Thyroid gland (tissue), 4 donors: ENCODE measurements around the gene SHANK3. TPM values are rescaled to one million over a fixed set of nuclear protein-coding genes. Genes with fewer than 3 reads are reported as not detected.

Source experiments
- DNase-seq, 2 donors: peaks; one replicate each; pipeline ENCODE4 v3.0.0-alpha.2; 2019
- H3K27ac ChIP-seq, 3 donors: fragments of 200-600 bp; sonication (generic); 1 replicate in 2 of 3; 2 replicates in 1 of 3; pipeline ENCODE4 v1.5.1; 2016 to 2019; ENCODE audit warnings: mild to moderate bottlenecking in 1 of 3, moderate library complexity in 1 of 3
- H3K27me3 ChIP-seq: fragments of 200-600 bp; sonication (generic); one replicate; pipeline ENCODE4 v1.5.1; 2019
- H3K36me3 ChIP-seq, 2 donors: fragments of 200-600 bp; sonication (generic); one replicate each; pipeline ENCODE4 v1.5.1; 2016 to 2019
- H3K4me1 ChIP-seq, 2 donors: fragments of 200-600 bp; sonication (generic); one replicate each; pipeline ENCODE4 v1.5.1; 2017 to 2019
- H3K4me3 ChIP-seq, 3 donors: fragments of 200-600 bp; sonication (generic); replicated peaks in 1 of 3; 1 replicate in 2 of 3; 2 replicates in 1 of 3; pipeline ENCODE4 v1.5.1; 2016; ENCODE audit warnings: mild to moderate bottlenecking in 1 of 3
- H3K9me3 ChIP-seq: fragments of 200-600 bp; sonication (generic); one replicate; pipeline ENCODE4 v1.5.1; 2017
- POLR2A ChIP-seq, 2 donors: fragments of 450-650 bp; IDR thresholded peaks; one replicate each; pipeline ENCODE4 v1.6.1; 2017; ENCODE audit warnings: antibody characterized with exemption in 2 of 2, mild to moderate bottlenecking in 2 of 2, moderate library complexity in 1 of 2
- WGBS, 2 donors: methylation state at CpG; one replicate each; pipeline ENCODE4 v1.1.5; 2017; 5-methylcytosine and 5-hydroxymethylcytosine counted together
- intact Hi-C: fragments of 100-400 bp; cut with DNase I; formaldehyde crosslinking; loops from one replicate; pipeline ENCODE4 v1.15.1; 2023
- total RNA-seq, 4 donors: library from RNA; depleted of rRNA; stranded (reverse); fragments of >200 nt; gene quantifications; one replicate each; pipeline ENCODE4 v1.2.3, GENCODE V29; 2016
- TF ChIP-seq, protein P1 (sequence below), 6 experiments: fragments of 200-600 bp in 3 of 6; fragments of 450-650 bp in 3 of 6; sonication (generic) in 3 of 6; IDR thresholded peaks; one replicate each; pipeline ENCODE4 v1.5.1; 2016 to 2019; ENCODE audit warnings: antibody characterized with exemption in 6 of 6, mild to moderate bottlenecking in 2 of 6, inconsistent platforms in 1 of 6, moderate library complexity in 1 of 6

SHANK3 gene
- total RNA-seq = 10 to 100 TPM; 11.5 to 23.0 (median 17.7) TPM

DNA sequence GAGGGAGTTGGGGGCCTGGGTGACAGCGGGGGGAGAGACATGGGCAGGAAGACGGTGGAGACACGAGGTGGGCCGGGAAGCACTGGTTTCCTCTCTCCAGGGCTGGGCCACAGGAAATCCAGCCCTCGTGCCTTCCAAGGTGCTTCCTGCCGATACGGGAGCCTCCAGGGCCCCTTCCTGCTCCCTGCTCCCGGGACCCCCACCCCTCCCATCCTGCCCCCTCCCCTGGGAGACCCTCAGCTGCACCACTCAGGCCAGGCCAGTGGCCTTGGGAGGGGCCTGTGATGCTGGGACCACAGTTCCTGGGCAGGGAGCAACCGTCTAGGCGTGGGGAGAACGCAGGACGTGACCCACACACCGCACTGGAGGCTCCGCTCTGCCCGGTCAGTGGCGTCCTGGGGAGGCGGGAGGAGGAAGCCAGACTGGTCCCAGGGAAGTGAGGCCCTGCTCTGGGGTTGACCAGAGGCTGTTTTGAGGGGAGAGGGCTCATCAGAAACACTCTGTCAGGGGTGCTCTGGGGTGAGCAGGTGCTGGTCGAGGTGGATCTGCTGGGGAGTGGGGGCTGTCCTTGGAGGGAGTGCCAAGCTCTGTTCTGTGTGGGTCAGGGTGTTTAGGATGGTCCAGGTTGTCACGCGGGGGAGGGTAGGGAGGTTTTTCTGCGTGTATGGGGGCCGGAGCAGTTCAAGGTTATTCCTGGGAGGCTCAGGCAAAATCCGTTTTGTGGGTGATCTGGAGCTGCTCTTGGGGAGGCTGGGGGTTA, at the start of gene SHANK3:
SHANK3 (plus strand) TSS at position 353 of the 760 bp plus-strand sequence.
- Histone ChIP-seq H3K27me3 (no peaks in the 10 kb centered on the region), H3K4me1 (peaks cover 8 to 25% of the 10 kb centered on the region in 2 donors), H3K4me3 (peak within 1 kb of the TSS in 2 of 3 donors; percentile 0 to 38), H3K9me3 (no peaks in the 10 kb centered on the region), H3K27ac (peak within 1 kb of the TSS; percentile 55 to 65 (median 56)), H3K36me3 (no peaks in the 10 kb centered on the region)
- peak; percentile 26 to 41 for DNase-seq
- peak in 1 of 2 donors; percentile 44 for TF ChIP-seq POLR2A (IDR thresholded peaks at IDR 0.05)
- TF ChIP-seq, protein P1, sequence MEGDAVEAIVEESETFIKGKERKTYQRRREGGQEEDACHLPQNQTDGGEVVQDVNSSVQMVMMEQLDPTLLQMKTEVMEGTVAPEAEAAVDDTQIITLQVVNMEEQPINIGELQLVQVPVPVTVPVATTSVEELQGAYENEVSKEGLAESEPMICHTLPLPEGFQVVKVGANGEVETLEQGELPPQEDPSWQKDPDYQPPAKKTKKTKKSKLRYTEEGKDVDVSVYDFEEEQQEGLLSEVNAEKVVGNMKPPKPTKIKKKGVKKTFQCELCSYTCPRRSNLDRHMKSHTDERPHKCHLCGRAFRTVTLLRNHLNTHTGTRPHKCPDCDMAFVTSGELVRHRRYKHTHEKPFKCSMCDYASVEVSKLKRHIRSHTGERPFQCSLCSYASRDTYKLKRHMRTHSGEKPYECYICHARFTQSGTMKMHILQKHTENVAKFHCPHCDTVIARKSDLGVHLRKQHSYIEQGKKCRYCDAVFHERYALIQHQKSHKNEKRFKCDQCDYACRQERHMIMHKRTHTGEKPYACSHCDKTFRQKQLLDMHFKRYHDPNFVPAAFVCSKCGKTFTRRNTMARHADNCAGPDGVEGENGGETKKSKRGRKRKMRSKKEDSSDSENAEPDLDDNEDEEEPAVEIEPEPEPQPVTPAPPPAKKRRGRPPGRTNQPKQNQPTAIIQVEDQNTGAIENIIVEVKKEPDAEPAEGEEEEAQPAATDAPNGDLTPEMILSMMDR (IDR thresholded peaks at IDR 0.05) = no peak
- intact Hi-C loops = no loop called here
- 58 to 69% methylated on average over 19 to 20 of the region's 23 CpGs for WGBS, 2 donors

DNA sequence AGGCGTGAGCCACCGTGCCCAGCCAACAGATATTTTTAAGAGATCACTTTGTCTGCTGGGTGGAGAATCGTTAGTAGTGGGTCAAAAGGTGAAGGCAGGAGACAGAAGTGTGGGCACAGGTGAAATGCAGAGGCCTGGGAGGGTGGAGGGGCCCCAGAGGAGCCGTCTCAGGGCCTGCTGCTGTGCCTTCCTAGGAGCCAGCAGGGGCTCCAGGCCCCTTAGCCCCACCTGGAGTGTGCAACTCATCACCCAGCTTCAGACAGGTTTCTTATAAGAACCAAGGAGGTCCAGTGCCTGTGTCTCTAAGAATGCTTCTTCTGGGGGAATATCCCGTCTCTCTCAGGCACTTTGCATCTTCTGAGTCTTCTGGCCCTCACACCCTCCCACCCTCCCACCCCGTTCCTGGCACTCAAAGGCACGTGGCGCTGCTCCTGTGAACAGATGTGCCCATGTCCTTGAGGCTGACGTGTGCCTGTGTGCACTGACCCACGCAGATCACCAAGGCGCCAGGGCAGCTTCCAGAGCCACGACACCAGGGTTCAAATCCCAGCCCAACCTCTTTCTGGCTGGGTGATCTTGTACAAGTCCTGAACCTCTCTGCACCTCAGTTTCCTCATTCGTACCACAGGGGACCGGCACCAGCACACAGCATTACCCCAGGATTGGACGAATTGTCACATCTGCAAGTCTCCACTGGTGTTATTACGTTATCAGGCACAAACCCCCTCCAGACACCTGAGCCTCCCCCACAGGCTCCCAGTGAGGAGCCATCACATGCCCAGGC, 48.1 kb upstream of the SHANK3 start:
- intact Hi-C loops = loop anchor here (5.0 kb wide), 1 partner anchor 53 kb away; no protein-coding TSS in a partner anchor
- WGBS, 2 donors = 86 to 89% methylated on average over 12 of the region's 16 CpGs

DNA sequence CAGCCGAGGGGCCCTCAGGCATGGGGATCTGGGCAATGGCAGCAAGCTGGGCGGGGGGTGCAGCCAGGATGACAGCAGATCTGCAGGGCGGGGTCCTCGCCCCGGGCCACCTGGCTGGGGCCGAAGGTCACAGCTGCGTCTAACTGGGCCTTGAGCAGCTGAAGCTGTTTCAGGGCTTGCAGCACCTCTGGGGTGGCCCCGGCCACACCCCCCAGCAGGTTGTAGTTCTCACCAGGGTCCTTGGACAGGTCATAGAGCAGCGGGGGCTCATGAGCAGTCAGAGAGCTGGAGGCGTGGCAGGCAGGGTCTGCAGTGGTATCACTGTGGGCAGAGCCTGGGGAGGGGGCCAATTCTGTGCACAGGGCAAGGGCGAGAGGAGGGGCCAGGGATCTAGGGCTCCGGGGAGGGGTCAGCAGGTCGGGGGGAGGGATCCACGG, 47.5 kb upstream of the SHANK3 start:
- Histone ChIP-seq H3K4me3 (no peak overlapping the region), H3K36me3 (no peaks in the 10 kb centered on the region), H3K27me3 (no peaks in the 10 kb centered on the region), H3K27ac (no peak overlapping the region), H3K9me3 (no peaks in the 10 kb centered on the region), H3K4me1 (peaks cover 13 to 40% of the 10 kb centered on the region in 2 donors)
- no peak for TF ChIP-seq POLR2A (IDR thresholded peaks at IDR 0.05)
- 90 to 91% methylated on average over 6 to 13 of the region's 14 CpGs for WGBS, 2 donors
- DNase-seq = no peak
- intact Hi-C loops = loop anchor here (5.0 kb wide), 1 partner anchor 52 kb away; no protein-coding TSS in a partner anchor

More for the DNA sequence above, 48.1 kb upstream of the SHANK3 start:
- Histone ChIP-seq H3K9me3 (no peaks in the 10 kb centered on the region), H3K27me3 (no peaks in the 10 kb centered on the region), H3K4me3 (no peak overlapping the region), H3K27ac (no peak overlapping the region), H3K36me3 (no peaks in the 10 kb centered on the region), H3K4me1 (peaks cover 14 to 42% of the 10 kb centered on the region in 2 donors)
- DNase-seq = no peak
- no peak for TF ChIP-seq POLR2A (IDR thresholded peaks at IDR 0.05)
- TF ChIP-seq, protein P1 (IDR thresholded peaks at IDR 0.05) = no peak

DNA sequence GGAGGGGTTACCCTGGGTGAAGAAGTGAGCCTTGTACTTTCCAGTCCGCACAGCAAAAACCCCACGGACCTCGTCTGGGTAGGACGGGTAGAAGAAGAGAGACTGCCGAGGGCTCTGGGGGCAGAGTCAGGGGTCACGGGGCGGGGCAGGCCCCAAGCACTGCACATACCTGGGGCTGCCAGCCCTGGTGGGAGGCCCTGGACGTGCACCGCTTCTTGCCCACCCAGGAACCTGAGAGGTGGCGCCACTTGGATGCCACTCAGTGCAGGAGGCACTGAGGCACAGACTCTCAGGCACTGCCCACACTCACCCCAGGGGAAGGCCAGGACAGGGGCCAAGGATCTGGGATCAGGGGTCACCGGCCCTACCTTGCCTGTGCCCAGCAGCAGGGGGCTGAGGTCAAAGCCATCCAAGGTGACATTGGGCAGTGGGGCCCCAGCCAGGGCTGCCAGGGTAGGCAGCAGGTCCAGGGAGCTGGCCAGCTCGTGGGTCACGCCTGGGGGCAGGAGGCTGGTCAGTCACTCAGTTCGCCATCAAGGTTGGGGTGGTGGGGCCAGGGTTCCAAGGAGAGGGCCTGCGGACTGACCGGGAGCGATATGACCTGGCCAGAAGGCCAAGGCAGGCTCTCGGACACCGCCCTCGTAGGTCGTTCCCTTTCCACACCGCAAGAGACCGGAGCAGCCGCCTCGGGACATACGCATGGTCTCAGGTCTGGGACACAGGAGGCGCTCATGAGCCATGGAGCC, 46.9 kb upstream of the SHANK3 start:
- no peak for DNase-seq
- WGBS, 2 donors = 86 to 92% methylated on average over 20 of the region's 27 CpGs
- intact Hi-C loops = loop anchor here (5.0 kb wide), 1 partner anchor 52 kb away; no protein-coding TSS in a partner anchor
- Histone ChIP-seq H3K36me3 (no peaks in the 10 kb centered on the region), H3K4me3 (no peak overlapping the region), H3K4me1 (peaks cover 7 to 34% of the 10 kb centered on the region in 2 donors), H3K27me3 (no peaks in the 10 kb centered on the region), H3K9me3 (no peaks in the 10 kb centered on the region), H3K27ac (no peak overlapping the region)
- no peak for TF ChIP-seq POLR2A (IDR thresholded peaks at IDR 0.05)
- TF ChIP-seq, protein P1 (IDR thresholded peaks at IDR 0.05) = no peak

DNA sequence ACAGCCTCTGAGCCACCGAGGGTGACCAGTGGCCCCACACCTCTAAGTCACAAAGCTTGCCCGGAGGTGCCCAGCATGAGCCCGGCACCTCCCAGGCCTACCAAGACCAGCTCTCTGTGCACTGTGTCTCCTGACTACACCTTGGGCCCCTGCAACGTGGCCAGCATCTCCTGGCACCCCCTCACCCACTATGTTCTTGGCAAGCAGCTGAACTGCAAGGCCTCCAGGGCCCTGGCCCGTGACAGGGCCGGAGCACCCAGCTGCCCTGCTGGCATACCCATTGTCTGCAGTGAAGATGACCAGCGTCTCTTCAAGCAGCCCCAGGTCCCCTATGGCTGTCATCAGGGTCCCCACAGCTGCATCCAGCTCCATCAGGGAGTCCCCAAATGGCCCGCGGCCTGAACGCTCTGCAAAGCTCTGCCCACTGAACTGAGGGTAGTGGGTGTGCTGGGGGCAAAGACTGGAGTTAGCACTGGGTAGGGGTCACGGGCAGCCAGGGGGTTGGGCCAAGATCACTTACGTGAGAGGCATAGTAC, 46.2 kb upstream of the SHANK3 start:
- intact Hi-C loops = loop anchor here (5.0 kb wide), 1 partner anchor 51 kb away; no protein-coding TSS in a partner anchor
- Histone ChIP-seq H3K27ac (no peak overlapping the region), H3K9me3 (no peaks in the 10 kb centered on the region), H3K36me3 (no peaks in the 10 kb centered on the region), H3K4me3 (no peak overlapping the region), H3K27me3 (no peaks in the 10 kb centered on the region), H3K4me1 (peaks cover 7 to 30% of the 10 kb centered on the region in 2 donors)
- DNase-seq = no peak
- WGBS, 2 donors = 83 to 88% methylated on average over 9 to 10 of the region's 12 CpGs
- no peak for TF ChIP-seq POLR2A (IDR thresholded peaks at IDR 0.05)
- TF ChIP-seq, protein P1 (IDR thresholded peaks at IDR 0.05) = no peak
